ENCODE data around the gene CCNI.

Gene CCNI

GRCh38 chr4:76998251-76998901 is 77.4 kb downstream of the CCNI start:
- no peak for DNase-seq

- no peak for DNase-seq
These were observed 78.3 kb downstream of the CCNI start for GRCh38 chr4:76997532-76997931.

All from activated naive CD4-positive, alpha-beta T cell treated with Interleukin-2 at 50 U/mL for 16 hours (primary cell).